ENCODE data around the gene TDRD3.
"Not testable (repeated sequence)": the region's sequence is repeated elsewhere in the genome, so short reads cannot be mapped to it uniquely, and the experiment has no call there.

The TDRD3 gene

GRCh38 chr13:60397704-60398378 is 821 bp downstream of the TDRD3 start:
- H3K4me3 ChIP-seq: peak overlapping the region; percentile 62 to 90 (median 75)
- peak overlapping the region; percentile 96 to 100 (median 99) for H3K27ac ChIP-seq

DNA sequence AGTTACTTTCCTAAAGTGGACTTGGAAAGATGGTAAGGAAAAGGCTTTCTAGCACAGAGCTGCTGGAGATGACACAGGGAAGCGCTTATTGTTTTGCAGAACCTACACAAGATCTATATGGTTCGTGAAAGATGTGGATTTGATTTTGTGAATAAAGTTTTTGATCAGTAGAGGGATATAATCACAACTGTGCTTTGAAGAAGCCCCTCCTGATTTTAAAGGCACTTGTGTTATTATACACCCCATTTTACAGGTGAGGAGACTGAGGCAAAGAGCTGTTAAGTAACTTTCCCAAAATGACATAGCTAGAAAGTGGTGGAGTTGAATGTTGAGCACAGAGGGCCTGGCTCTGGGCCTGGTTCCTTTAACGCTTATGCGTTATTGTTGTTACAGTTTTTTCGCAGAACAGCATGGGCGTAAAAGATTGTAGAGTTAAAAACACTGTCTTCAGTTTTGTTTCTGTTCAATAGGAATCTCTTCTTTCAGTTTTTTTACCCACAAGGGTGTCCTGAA is 1.4 kb downstream of the TDRD3 start:
- peak overlapping the region in 20 of 21 experiments; percentile 96 to 100 (median 99) for H3K27ac ChIP-seq
- peak overlapping the region; percentile 62 to 90 (median 75) for H3K4me3 ChIP-seq

DNA sequence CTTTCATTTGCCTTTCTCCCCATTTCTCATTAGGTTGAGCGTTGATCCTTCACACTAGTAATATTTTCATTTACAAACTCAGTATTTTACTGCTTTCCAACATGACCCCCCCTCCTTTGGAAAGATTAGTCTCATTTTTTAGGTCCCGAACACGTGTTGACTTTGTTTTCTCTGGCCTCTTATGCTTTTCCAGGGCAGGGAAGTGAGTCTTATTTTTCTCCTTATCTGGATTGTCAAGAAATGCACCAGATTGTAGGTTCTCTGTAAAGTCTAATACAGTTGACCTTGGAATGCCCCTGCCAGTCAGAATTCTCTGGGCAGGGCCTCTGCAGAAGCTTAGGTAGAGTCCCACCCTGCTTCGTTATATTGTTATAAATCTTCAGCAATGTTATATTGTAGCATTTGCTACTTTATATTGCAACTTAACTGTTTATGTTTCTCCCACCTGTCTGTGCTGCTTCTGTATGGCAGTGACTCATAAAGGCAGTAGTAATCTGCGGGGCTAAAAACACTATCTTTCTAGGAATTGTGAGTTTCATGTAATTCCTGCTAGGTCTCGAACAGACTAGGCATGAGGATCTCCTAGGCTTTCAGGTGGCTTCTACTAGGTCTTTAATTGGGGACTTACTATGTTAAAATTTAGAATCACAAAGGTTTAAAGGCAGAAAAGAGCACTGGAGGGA is 2.0 kb downstream of the TDRD3 start:
- Histone ChIP-seq H3K27ac (peak overlapping the region in 16 of 21 experiments; percentile 98 to 100 (median 99)), H3K4me3 (peak overlapping the region in 2 of 7 experiments; percentile 70 to 83)

GRCh38 chr13:60402022-60402421 is 5.0 kb downstream of the TDRD3 start:
- Histone ChIP-seq H3K27ac (no peak overlapping the region), H3K4me3 (no peak overlapping the region)

DNA sequence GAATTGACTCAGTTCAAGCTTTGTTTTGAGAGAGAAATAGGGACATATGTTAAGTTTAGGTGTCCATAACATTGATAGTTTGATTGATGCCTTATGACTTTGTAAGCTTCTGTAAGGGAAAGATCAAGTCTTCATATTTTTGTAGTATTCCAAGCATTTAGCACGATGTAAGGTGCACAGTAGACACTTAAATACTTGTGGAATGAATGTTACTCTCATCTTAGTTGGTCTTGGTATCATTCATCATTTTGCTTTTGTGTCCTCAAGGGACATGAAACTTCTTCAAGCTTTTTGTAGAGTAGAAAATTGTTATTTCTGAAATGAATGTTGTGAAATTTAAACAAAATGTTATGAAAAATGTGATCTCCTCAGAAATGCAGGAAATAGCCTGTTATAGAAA is 10.1 kb downstream of the TDRD3 start:
- no peak overlapping the region for H3K27ac ChIP-seq
- no peak overlapping the region for H3K4me3 ChIP-seq

GRCh38 chr13:60407852-60408251 is 10.8 kb downstream of the TDRD3 start:
- H3K27ac ChIP-seq, H3K4me3 ChIP-seq: not testable (repeated sequence)

GRCh38 chr13:60409574-60410292 is 12.7 kb downstream of the TDRD3 start:
- H3K4me3 ChIP-seq, H3K27ac ChIP-seq: not testable (repeated sequence)

- H3K4me3 ChIP-seq: no peak overlapping the region
- no peak overlapping the region for H3K27ac ChIP-seq
Observed at GRCh38 chr13:60410299-60410698, 13.3 kb downstream of the TDRD3 start.

DNA sequence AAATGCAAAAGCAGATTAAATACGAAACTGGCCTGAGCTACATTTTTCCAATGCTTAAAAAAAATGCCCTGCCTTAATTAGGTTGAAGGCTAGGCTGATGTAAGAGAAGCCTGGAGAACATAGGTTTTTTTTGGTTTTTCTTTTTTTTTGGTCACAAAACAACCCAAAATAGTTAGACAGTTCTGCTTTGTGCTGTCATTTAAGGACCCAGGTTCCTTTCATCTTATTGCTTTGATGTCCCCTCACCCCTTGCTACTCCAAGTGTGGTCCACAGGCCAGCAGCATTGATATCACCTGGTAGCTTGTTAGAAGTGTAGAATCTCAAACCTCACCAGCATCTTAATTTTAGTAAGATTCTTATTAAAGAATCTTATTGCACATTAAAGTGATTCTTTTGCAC is 14.4 kb downstream of the TDRD3 start:
- peak overlapping the region in 1 of 21 experiments; percentile 26 for H3K27ac ChIP-seq
- H3K4me3 ChIP-seq: no peak overlapping the region

DNA sequence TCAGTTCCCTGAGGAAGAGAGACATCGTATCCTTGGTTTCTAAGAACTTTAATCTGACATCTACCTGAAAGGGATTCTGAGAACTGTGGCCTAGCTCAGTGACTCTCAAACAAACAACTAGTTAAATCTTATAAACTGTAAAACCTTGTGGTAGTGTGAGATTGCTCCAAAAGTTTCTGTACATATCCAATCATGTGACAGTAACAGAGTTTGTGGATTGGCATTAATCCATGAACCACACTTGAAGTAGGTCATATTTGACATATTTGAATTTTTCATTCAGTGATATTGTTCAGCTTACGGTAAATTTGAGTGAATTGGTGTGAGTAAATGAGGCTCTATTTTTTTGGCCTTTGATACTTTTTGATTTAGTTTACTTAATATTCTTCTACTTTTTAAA is 15.0 kb downstream of the TDRD3 start:
- Histone ChIP-seq H3K4me3 (no peak overlapping the region), H3K27ac (peak overlapping the region in 1 of 21 experiments; percentile 26)

- no peak overlapping the region for H3K27ac ChIP-seq
- no peak overlapping the region for H3K4me3 ChIP-seq
Observed at GRCh38 chr13:60412909-60413616, 16.0 kb downstream of the TDRD3 start.

- Histone ChIP-seq H3K4me3 (no peak overlapping the region), H3K27ac (no peak overlapping the region)
Observed at GRCh38 chr13:60414177-60414576, 17.2 kb downstream of the TDRD3 start.

- H3K4me3 ChIP-seq: no peak overlapping the region
- no peak overlapping the region for H3K27ac ChIP-seq
Observed at GRCh38 chr13:60417734-60418133, 20.7 kb downstream of the TDRD3 start.

GRCh38 chr13:60418954-60419353 is 21.9 kb downstream of the TDRD3 start:
- H3K27ac ChIP-seq: no peak overlapping the region
- H3K4me3 ChIP-seq: no peak overlapping the region

GRCh38 chr13:60425332-60425731 is 28.3 kb downstream of the TDRD3 start:
- no peak overlapping the region for H3K27ac ChIP-seq
- H3K4me3 ChIP-seq: no peak overlapping the region

DNA sequence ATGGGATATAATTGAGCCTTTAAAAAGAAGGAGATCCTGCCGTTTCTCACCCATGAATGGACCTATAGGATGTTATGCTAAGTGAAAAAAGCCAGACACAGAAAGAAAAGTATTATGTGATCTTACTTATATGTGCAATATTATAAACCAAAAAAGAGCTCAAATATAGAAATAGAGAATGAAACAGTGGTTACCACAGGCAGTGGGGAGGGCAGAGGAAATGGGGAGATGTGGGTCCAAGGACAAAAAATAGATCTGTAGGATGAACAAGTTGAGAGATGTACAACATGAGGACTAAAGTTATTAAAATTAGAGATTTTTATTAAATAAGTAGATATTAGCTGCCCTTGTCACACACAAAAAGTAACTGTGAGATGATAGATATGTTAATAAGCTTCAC is 29.1 kb downstream of the TDRD3 start:
- no peak overlapping the region for H3K27ac ChIP-seq
- H3K4me3 ChIP-seq: no peak overlapping the region

DNA sequence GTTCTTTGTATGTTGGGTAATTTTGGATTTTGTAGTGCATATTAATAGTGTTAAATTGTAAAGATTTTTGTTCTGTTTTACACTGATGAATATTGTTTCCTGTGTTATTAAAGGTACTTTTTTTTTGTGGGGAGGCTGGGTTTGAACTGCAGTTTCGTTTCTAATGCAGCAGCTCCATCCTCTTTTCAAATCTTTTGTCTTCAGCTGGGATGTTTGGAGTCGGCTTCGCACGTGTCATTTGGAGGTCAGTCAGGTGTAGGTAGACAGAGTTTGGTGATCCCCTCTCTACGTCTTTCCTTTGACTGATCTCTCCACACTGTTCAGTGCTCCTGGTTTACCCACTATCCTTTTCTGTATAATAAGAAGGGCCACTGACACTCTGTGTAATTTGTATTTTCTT is 30.3 kb downstream of the TDRD3 start:
- Histone ChIP-seq H3K4me3 (no peak overlapping the region), H3K27ac (peak overlapping the region in 4 of 21 experiments; percentile 16 to 67 (median 44))

DNA sequence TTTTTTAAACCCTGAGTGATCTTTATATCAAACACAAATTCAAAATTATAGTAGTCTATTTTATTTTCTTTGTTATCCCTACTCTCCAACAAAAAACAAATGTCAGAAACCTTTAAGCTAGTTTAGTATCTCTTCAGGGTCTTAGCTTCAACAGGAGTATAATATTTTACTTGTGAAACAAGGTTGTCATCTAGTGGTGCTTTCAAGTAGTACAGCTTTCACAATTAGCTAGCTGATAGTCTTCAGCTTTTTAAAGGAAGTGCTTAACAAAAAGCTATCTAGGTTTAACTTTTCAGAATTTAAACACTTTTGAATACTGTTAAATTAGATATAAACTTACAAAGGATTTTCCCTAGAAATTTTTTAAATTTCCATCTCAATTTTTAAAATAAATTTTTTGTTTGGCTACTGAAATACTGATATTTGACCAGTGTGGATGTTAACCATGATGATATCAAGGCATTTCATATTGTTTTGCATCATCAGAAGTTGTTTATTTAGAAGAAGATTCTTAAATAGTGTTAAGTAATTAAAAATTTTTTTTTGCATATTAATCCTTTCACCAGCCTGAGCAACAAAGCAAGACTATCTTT is 34.2 kb downstream of the TDRD3 start:
- Histone ChIP-seq H3K27ac (no peak overlapping the region), H3K4me3 (no peak overlapping the region)

GRCh38 chr13:60433505-60433904 is 36.5 kb downstream of the TDRD3 start:
- Histone ChIP-seq H3K4me3 (no peak overlapping the region), H3K27ac (no peak overlapping the region)

Data from skin epidermis (tissue), 12 donors.